Type B pancreatic cell (in vitro differentiated cells): ENCODE measurements around the gene FARSA. TPM values are rescaled to one million over a fixed set of nuclear protein-coding genes. Genes with fewer than 3 reads are reported as not detected.
"Not testable (repeated sequence)": the region's sequence is repeated elsewhere in the genome, so short reads cannot be mapped to it uniquely, and the experiment has no call there.

ENCODE experiments used
- DNase-seq: peaks from one replicate; pipeline ENCODE4 v3.0.0; 2021; ENCODE audit warnings: mixed read lengths; ENCODE audit not compliant: unreplicated experiment; ENCODE audit errors: extremely low spot score
- H3K27ac Mint-ChIP-seq: 2 replicates; pipeline ENCODE4 v1.8.0; 2021; ENCODE audit warnings: mild to moderate bottlenecking, mixed read lengths
- H3K27me3 Mint-ChIP-seq: 2 replicates; pipeline ENCODE4 v1.8.0; 2021; ENCODE audit warnings: mixed read lengths
- H3K36me3 Mint-ChIP-seq: 2 replicates; pipeline ENCODE4 v1.8.0; 2021; ENCODE audit warnings: mixed read lengths
- H3K4me1 Mint-ChIP-seq: one replicate; pipeline ENCODE4 v1.8.0; 2021; ENCODE audit warnings: mixed read lengths; ENCODE audit not compliant: unreplicated experiment
- H3K4me3 Mint-ChIP-seq: 2 replicates; pipeline ENCODE4 v1.8.0; 2021; ENCODE audit warnings: mild to moderate bottlenecking, mixed read lengths
- H3K9me3 Mint-ChIP-seq: 2 replicates; pipeline ENCODE4 v1.8.0; 2021; ENCODE audit warnings: mixed read lengths
- CTCF ChIP-seq: fragments of 200-600 bp; sonication (generic); conservative IDR thresholded peaks from 2 replicates; pipeline ENCODE4 v1.5.0; 2021; ENCODE audit warnings: antibody characterized with exemption, mild to moderate bottlenecking
- total RNA-seq: library from RNA; stranded (reverse); gene quantifications from 2 replicates; pipeline ENCODE4 v1.2.1, GENCODE V29; 2021; ENCODE audit warnings: low replicate concordance

The FARSA gene
- total RNA-seq, 1 donor from 2014 or later = 68.5 TPM

- peaks cover 9% of the 10 kb centered on the region for H3K4me1 Mint-ChIP-seq
- peak within 1 kb of the TSS; percentile 92 for H3K27ac Mint-ChIP-seq
- peak; percentile 94 for DNase-seq
- H3K4me3 Mint-ChIP-seq = peak within 1 kb of the TSS; percentile 99
- peaks cover 5% of the 10 kb centered on the region for H3K36me3 Mint-ChIP-seq
- no peak for TF ChIP-seq CTCF
- H3K27me3 Mint-ChIP-seq = peaks cover 21% of the 10 kb centered on the region
- no peaks in the 10 kb centered on the region for H3K9me3 Mint-ChIP-seq
These were observed 42.5 kb downstream of the FARSA start, which contains the start of gene GCDH for GRCh38 chr19:12890787-12891552. TSS of gene GCDH (plus strand) at chr19:12891160. CDS start at chr19:12891305, 145 bp downstream.

GRCh38 chr19:12890299-12890786 lies 43.2 kb downstream of the FARSA start:
- peak overlapping the region; percentile 92 for H3K27ac Mint-ChIP-seq
- H3K36me3 Mint-ChIP-seq, H3K9me3 Mint-ChIP-seq, DNase-seq, H3K4me1 Mint-ChIP-seq: not testable (repeated sequence)
- peaks cover 21% of the 10 kb centered on the region for H3K27me3 Mint-ChIP-seq
- peak overlapping the region; percentile 99 for H3K4me3 Mint-ChIP-seq

- DNase-seq = no peak
These were observed 45.4 kb downstream of the FARSA start for GRCh38 chr19:12888006-12888603.

GRCh38 chr19:12886969-12887747 lies 46.4 kb downstream of the FARSA start, which contains the start of gene KLF1:
TSS of gene KLF1 (minus strand) at chr19:12887201. CDS start at chr19:12887140, 61 bp downstream.
- Mint-ChIP-seq H3K36me3 (no peaks in the 10 kb centered on the region), H3K9me3 (no peaks in the 10 kb centered on the region), H3K27me3 (peaks cover 46% of the 10 kb centered on the region), H3K4me1 (peaks cover 9% of the 10 kb centered on the region), H3K27ac (peak within 1 kb of the TSS; percentile 58), H3K4me3 (peak within 1 kb of the TSS; percentile 77)
- TF ChIP-seq CTCF = no peak
- DNase-seq = no peak

More at GRCh38 chr19:12888006-12888603, 45.4 kb downstream of the FARSA start:
- no peak overlapping the region for H3K27ac Mint-ChIP-seq
- peaks cover 43% of the 10 kb centered on the region for H3K27me3 Mint-ChIP-seq
- H3K4me3 Mint-ChIP-seq = no peak overlapping the region
- H3K36me3 Mint-ChIP-seq = no peaks in the 10 kb centered on the region
- peaks cover 9% of the 10 kb centered on the region for H3K4me1 Mint-ChIP-seq
- H3K9me3 Mint-ChIP-seq = no peaks in the 10 kb centered on the region
- no peak for TF ChIP-seq CTCF

GRCh38 chr19:12886651-12886968 lies 46.9 kb downstream of the FARSA start:
- Mint-ChIP-seq H3K4me3 (peak overlapping the region; percentile 77), H3K9me3 (no peaks in the 10 kb centered on the region), H3K27ac (peak overlapping the region; percentile 58), H3K27me3 (peaks cover 46% of the 10 kb centered on the region), H3K36me3 (no peaks in the 10 kb centered on the region), H3K4me1 (peaks cover 9% of the 10 kb centered on the region)
- TF ChIP-seq CTCF = no peak
- DNase-seq = no peak
